T-cell (primary cell): ENCODE results near the gene DCTN1. TPM values are rescaled to one million over a fixed set of nuclear protein-coding genes. Genes with fewer than 3 reads are reported as not detected.

Source experiments
- ATAC-seq, 4 experiments: fragments of 200-7000 bp in 3 of 4; fragments of 150-1000 bp in 1 of 4; cut with Tn5 transposase; replicated peaks in 1 of 4; 1 replicate in 3 of 4; 2 replicates in 1 of 4; pipeline ENCODE4 v1.10.0; 2021; ENCODE audit warnings: moderate library complexity in 3 of 4, mild to moderate bottlenecking in 2 of 4, moderate number of reproducible peaks in 1 of 4
- CTCF ChIA-PET, 2 donors: fragments of 300-600 bp; sonication (Branson Sonifier 250); formaldehyde crosslinking; loops; one replicate each; lab custom pipeline; 2022; ENCODE audit warnings: antibody characterized with exemption in 2 of 2; lab: Charles Lee
- POLR2A ChIA-PET, 2 donors: fragments of 300-600 bp; sonication (Branson Sonifier 250); formaldehyde crosslinking; loops; one replicate each; lab custom pipeline; 2022; ENCODE audit warnings: antibody characterized with exemption in 2 of 2; lab: Charles Lee
- DNase-seq, 35 experiments: peaks; one replicate each; pipeline versions ENCODE4 v3.0.0 to v3.0.0-alpha.2; 2013 to 2023
- H3K27ac ChIP-seq: one replicate; pipeline ENCODE4 v1.5.1; 2013; ENCODE audit warnings: low read length
- H3K27me3 ChIP-seq, 2 experiments: replicated peaks in 1 of 2; 1 replicate in 1 of 2; 2 replicates in 1 of 2; pipeline versions ENCODE4 v1.6.1 to v1.7.0; 2013; ENCODE audit warnings: low read length in 1 of 2, mixed read lengths in 1 of 2; ENCODE audit not compliant: control insufficient read depth in 2 of 2, insufficient read depth in 2 of 2; ENCODE audit errors: extremely low read depth in 1 of 2
- H3K36me3 ChIP-seq, 2 donors: 1 replicate in 1 of 2; 2 replicates in 1 of 2; pipeline versions ENCODE4 v1.6.1 to v1.7.0; 2013; ENCODE audit warnings: low read length in 1 of 2; ENCODE audit not compliant: control insufficient read depth in 2 of 2, insufficient read depth in 1 of 2; ENCODE audit errors: extremely low read depth in 1 of 2
- H3K4me1 ChIP-seq, 2 experiments: 1 replicate in 1 of 2; 2 replicates in 1 of 2; pipeline versions ENCODE4 v1.6.1 to v1.7.0; 2013; ENCODE audit warnings: low read length in 2 of 2, mixed read lengths in 1 of 2; ENCODE audit not compliant: insufficient read depth in 2 of 2, control insufficient read depth in 1 of 2; ENCODE audit errors: extremely low read depth in 1 of 2
- H3K4me3 ChIP-seq, 2 donors: 1 replicate in 1 of 2; 2 replicates in 1 of 2; pipeline versions ENCODE4 v1.5.1 to v1.7.0; 2013; ENCODE audit warnings: mild to moderate bottlenecking in 2 of 2, low read length in 1 of 2, moderate library complexity in 1 of 2; ENCODE audit not compliant: control insufficient read depth in 1 of 2; ENCODE audit errors: extremely low read depth in 1 of 2
- H3K9me3 ChIP-seq: 2 replicates; pipeline ENCODE4 v1.7.0; 2013
- H3K27ac Mint-ChIP-seq, 2 donors: one replicate each; pipeline ENCODE4 v1.8.0; 2020 to 2021; ENCODE audit warnings: mild to moderate bottlenecking in 2 of 2, mixed read lengths in 2 of 2
- H3K27me3 Mint-ChIP-seq, 2 donors: one replicate each; pipeline ENCODE4 v1.8.0; 2021 to 2022; ENCODE audit warnings: mixed read lengths in 2 of 2
- H3K36me3 Mint-ChIP-seq: one replicate; pipeline ENCODE4 v1.8.0; 2021; ENCODE audit warnings: mixed read lengths
- H3K4me1 Mint-ChIP-seq, 3 donors: one replicate each; pipeline ENCODE4 v1.8.0; 2020 to 2022; ENCODE audit warnings: mixed read lengths in 3 of 3, mild to moderate bottlenecking in 1 of 3
- H3K4me3 Mint-ChIP-seq, 3 donors: one replicate each; pipeline ENCODE4 v1.8.0; 2020 to 2022; ENCODE audit warnings: mild to moderate bottlenecking in 3 of 3, mixed read lengths in 3 of 3, moderate library complexity in 3 of 3
- H3K9me3 Mint-ChIP-seq, 3 donors: one replicate each; pipeline ENCODE4 v1.8.0; 2020 to 2022; ENCODE audit warnings: mixed read lengths in 3 of 3
- WGBS: methylation state at CpG from one replicate; pipeline ENCODE4 v1.1.5; 2013; ENCODE audit warnings: missing lambda C conversion rate; ENCODE audit not compliant: insufficient coverage; 5-methylcytosine and 5-hydroxymethylcytosine counted together
- total RNA-seq, 35 experiments: library from RNA in 6 of 35; stranded (reverse) in 6 of 35; fragments of 120-200 nt in 1 of 35; gene quantifications; one replicate each; pipeline versions ENCODE4 v1.2.1 to v1.2.4 and lab custom pipeline; 2013 to 2026

DCTN1 gene
- total RNA-seq, 5 donors from 2014 or later (not counting 1 experiment from before 2014, with no cell fraction given) = 81.9 to 124 (median 117) TPM

GRCh38 chr2:74419345-74419744, 39.2 kb upstream of the DCTN1 start:
- no peak for DNase-seq
- Histone ChIP-seq H3K4me1 (peaks cover 12 to 42% of the 10 kb centered on the region in 2 experiments), H3K9me3 (no peaks in the 10 kb centered on the region), H3K4me3 (no peak overlapping the region), H3K27me3 (peaks cover 0 to 17% of the 10 kb centered on the region in 2 experiments), H3K27ac (no peak overlapping the region), H3K36me3 (no peaks in the 10 kb centered on the region)
- no CpG with 5 or more reads among the region's 1 CpG for WGBS
- no peak for ATAC-seq
- Mint-ChIP-seq H3K9me3 (no peaks in the 10 kb centered on the region), H3K4me3 (no peak overlapping the region), H3K4me1 (peaks cover 37 to 45% (median 41%) of the 10 kb centered on the region in 3 donors), H3K27me3 (peaks cover 0 to 4% of the 10 kb centered on the region in 2 donors), H3K27ac (no peak overlapping the region), H3K36me3 (no peaks in the 10 kb centered on the region)
- ChIA-PET CTCF (no interaction called here), POLR2A (no interaction called here)

GRCh38 chr2:74418312-74418711, 38.2 kb upstream of the DCTN1 start:
- DNase-seq = no peak
- Mint-ChIP-seq H3K36me3 (no peaks in the 10 kb centered on the region), H3K9me3 (no peaks in the 10 kb centered on the region), H3K4me3 (no peak overlapping the region), H3K4me1 (peaks cover 41 to 48% (median 45%) of the 10 kb centered on the region in 3 donors), H3K27ac (no peak overlapping the region), H3K27me3 (peaks cover 0 to 9% of the 10 kb centered on the region in 2 donors)
- H3K4me1 ChIP-seq = peaks cover 12 to 42% of the 10 kb centered on the region in 2 experiments
- peaks cover 0 to 24% of the 10 kb centered on the region in 2 experiments for H3K27me3 ChIP-seq
- no peaks in the 10 kb centered on the region for H3K36me3 ChIP-seq
- over 99% methylated on average over 20 of the region's 27 CpGs for WGBS
- no peak overlapping the region for H3K27ac ChIP-seq
- H3K4me3 ChIP-seq = no peak overlapping the region
- CTCF ChIA-PET = interaction anchor here in 1 of 2 donors (0.7 kb wide), 1 partner anchor 1603 kb away, joined by 3 read pairs; no protein-coding TSS in a partner anchor
- H3K9me3 ChIP-seq = no peaks in the 10 kb centered on the region
- ATAC-seq = no peak
- POLR2A ChIA-PET = interaction anchor here (0.5 to 0.9 kb wide), 2 partner anchors 9 to 12 kb away, joined by 3 to 4 read pairs; no protein-coding TSS in a partner anchor

DNA sequence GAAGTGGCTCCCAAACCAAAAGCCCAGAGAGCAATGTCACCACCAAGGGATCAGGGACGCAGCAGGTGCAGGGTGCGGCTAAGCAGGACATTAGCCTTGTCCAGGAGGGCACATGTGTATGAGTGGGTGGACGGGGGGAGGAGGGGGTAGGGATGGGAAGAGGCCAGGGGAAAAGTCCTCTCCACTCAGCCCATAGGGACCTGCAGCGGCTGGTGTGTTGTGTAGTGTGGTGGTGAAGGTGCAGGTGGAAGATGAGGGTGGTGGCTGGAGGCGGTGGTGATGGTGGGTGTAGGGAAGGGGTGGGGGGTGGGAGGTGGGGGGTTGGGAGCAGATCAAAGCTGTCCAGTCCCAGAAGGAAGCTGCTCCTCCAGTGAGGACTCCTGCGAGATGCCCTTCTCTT, 37.7 kb upstream of the DCTN1 start:
- H3K27me3 ChIP-seq = peaks cover 0 to 24% of the 10 kb centered on the region in 2 experiments
- CTCF ChIA-PET = no interaction called here
- WGBS = 79% methylated on average over 3 of the region's 6 CpGs
- Mint-ChIP-seq H3K9me3 (no peaks in the 10 kb centered on the region), H3K27me3 (peaks cover 0 to 12% of the 10 kb centered on the region in 2 donors), H3K27ac (no peak overlapping the region), H3K36me3 (no peaks in the 10 kb centered on the region), H3K4me3 (no peak overlapping the region), H3K4me1 (peaks cover 38 to 47% (median 43%) of the 10 kb centered on the region in 3 donors)
- H3K9me3 ChIP-seq = no peaks in the 10 kb centered on the region
- peaks cover 12 to 41% of the 10 kb centered on the region in 2 experiments for H3K4me1 ChIP-seq
- ATAC-seq (no peak), DNase-seq (no peak)
- no peak overlapping the region for H3K27ac ChIP-seq
- no peaks in the 10 kb centered on the region for H3K36me3 ChIP-seq
- POLR2A ChIA-PET = interaction anchor here in 1 of 2 donors (0.9 kb wide), 1 partner anchor 12 kb away, joined by 4 read pairs; no protein-coding TSS in a partner anchor
- H3K4me3 ChIP-seq = no peak overlapping the region

GRCh38 chr2:74417197-74417596, 37.1 kb upstream of the DCTN1 start:
- Mint-ChIP-seq H3K36me3 (no peaks in the 10 kb centered on the region), H3K4me1 (peaks cover 34 to 42% (median 40%) of the 10 kb centered on the region in 3 donors), H3K9me3 (no peaks in the 10 kb centered on the region), H3K27ac (no peak overlapping the region), H3K4me3 (no peak overlapping the region), H3K27me3 (peaks cover 0 to 17% of the 10 kb centered on the region in 2 donors)
- DNase-seq (no peak), ATAC-seq (no peak)
- Histone ChIP-seq H3K27me3 (peaks cover 0 to 24% of the 10 kb centered on the region in 2 experiments), H3K27ac (no peak overlapping the region), H3K36me3 (no peaks in the 10 kb centered on the region), H3K4me1 (peaks cover 12 to 38% of the 10 kb centered on the region in 2 experiments), H3K4me3 (no peak overlapping the region), H3K9me3 (no peaks in the 10 kb centered on the region)
- ChIA-PET POLR2A (no interaction called here), CTCF (no interaction called here)
- 49% methylated on average over 2 of the region's 3 CpGs for WGBS

- Mint-ChIP-seq H3K4me1 (peaks cover 34 to 37% (median 35%) of the 10 kb centered on the region in 3 donors), H3K9me3 (no peaks in the 10 kb centered on the region), H3K27me3 (peaks cover 0 to 18% of the 10 kb centered on the region in 2 donors), H3K27ac (peak overlapping the region in 1 of 2 donors; percentile 22), H3K4me3 (peak overlapping the region in 1 of 3 donors; percentile 76), H3K36me3 (no peaks in the 10 kb centered on the region)
- Histone ChIP-seq H3K9me3 (no peaks in the 10 kb centered on the region), H3K4me3 (no peak overlapping the region), H3K36me3 (no peaks in the 10 kb centered on the region), H3K27ac (no peak overlapping the region), H3K4me1 (peaks cover 12 to 34% of the 10 kb centered on the region in 2 experiments), H3K27me3 (peaks cover 0 to 24% of the 10 kb centered on the region in 2 experiments)
- CTCF ChIA-PET = no interaction called here
- POLR2A ChIA-PET = no interaction called here
- DNase-seq = peak in 1 of 35 experiments; percentile 11
- WGBS = 80% methylated on average over 1 of the region's 3 CpGs
- ATAC-seq = no peak
Observed at GRCh38 chr2:74416778-74417177, 36.7 kb upstream of the DCTN1 start.

DNA sequence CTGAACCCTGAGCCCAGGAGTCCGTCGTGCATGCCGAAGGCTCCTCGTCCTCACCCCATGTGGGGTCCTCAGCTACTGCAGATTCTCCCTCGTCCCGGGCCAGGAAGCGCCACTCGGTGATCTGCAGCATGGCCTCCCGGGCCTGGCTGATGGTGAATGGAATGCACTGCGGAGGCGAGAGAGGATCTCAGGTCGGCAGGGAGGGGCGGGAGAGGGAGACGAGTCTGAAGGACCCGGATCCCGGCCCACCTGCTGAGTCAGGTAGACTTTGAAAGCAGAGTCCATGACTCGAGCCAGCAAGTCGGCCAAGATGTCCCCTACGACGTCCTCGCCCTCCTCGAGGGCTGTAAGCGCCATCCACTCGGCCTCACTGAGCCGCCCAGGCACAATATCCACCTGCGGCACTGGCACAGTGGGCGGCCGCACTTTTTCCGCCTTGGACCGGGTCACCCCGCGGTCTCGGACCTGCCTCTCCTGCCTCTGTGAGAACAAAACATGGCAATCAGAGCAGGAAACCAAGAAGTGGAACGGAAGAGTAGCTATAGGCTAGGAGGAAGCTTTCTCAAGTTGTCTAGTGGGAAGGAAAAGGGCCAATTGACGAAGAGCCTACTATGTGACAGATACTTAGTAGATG, 35.8 kb upstream of the DCTN1 start:
- peak overlapping the region; percentile 39 to 82 for H3K27ac Mint-ChIP-seq

More for the DNA sequence above, 35.8 kb upstream of the DCTN1 start:
- H3K36me3 Mint-ChIP-seq = no peaks in the 10 kb centered on the region
- CTCF ChIA-PET = interaction anchor here (0.6 to 0.9 kb wide), 2 partner anchors 13 to 39 kb away, joined by 3 to 5 read pairs; partner anchors contain the start of gene INO80B (in 1 of the 2)
- WGBS = 58% methylated on average over 30 of the region's 35 CpGs
- POLR2A ChIA-PET = no interaction called here
- peak in 1 of 35 experiments; percentile 18 for DNase-seq
- H3K4me1 ChIP-seq = peaks cover 7 to 27% of the 10 kb centered on the region in 2 experiments
- peak overlapping the region; percentile 61 to 76 (median 73) for H3K4me3 Mint-ChIP-seq
- H3K27ac ChIP-seq = no peak overlapping the region
- H3K4me1 Mint-ChIP-seq = peaks cover 28 to 31% (median 30%) of the 10 kb centered on the region in 3 donors
- ATAC-seq = peak in 3 of 4 experiments; percentile 30 to 43 (median 38)
- peaks cover 0 to 24% of the 10 kb centered on the region in 2 experiments for H3K27me3 ChIP-seq
- peaks cover 0 to 18% of the 10 kb centered on the region in 2 donors for H3K27me3 Mint-ChIP-seq
- no peaks in the 10 kb centered on the region for H3K36me3 ChIP-seq
- H3K9me3 ChIP-seq = no peaks in the 10 kb centered on the region
- H3K9me3 Mint-ChIP-seq = no peaks in the 10 kb centered on the region
- peak overlapping the region; percentile 44 to 67 for H3K4me3 ChIP-seq
